ENCODE data around the gene FXYD1.
"Not testable (repeated sequence)": the region's sequence is repeated elsewhere in the genome, so short reads cannot be mapped to it uniquely, and the experiment has no call there.

Gene FXYD1

GRCh38 chr19:35138305-35138892 lies at the start of gene FXYD1:
Gene FXYD1 (plus strand): TSS chr19:35138824. CDS start chr19:35140080, 1,256 bp downstream.
- DNase-seq: no peak

- no peak for DNase-seq
Observed at GRCh38 chr19:35089554-35089953, 49.1 kb upstream of the FXYD1 start.

GRCh38 chr19:35090160-35090505 lies 48.5 kb upstream of the FXYD1 start:
- DNase-seq: no peak

- DNase-seq: no peak
Observed at GRCh38 chr19:35090506-35091214, 48.0 kb upstream of the FXYD1 start.

DNA sequence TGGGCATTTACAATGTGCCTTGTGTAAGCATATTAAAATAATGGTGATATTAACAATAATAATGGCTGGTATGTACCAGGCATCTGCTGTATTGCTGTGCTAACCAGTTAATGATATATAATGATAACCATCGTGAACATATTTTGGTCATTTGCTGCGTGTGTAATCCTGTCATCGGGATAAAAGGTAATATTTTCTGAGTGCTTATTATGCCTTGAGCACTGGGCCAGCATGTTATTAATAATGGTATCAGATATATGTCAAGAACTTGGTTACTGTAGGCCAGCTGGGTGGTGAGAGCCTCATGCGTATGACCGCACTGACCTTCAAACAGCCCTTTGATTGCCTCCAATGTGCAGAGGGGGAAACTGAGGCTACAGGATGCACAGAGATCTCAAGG lies 45.2 kb upstream of the FXYD1 start:
- no peak for DNase-seq

GRCh38 chr19:35093941-35094647 lies 44.5 kb upstream of the FXYD1 start:
- DNase-seq: no peak

- no peak for DNase-seq
Observed at GRCh38 chr19:35094656-35095055, 44.0 kb upstream of the FXYD1 start.

- no peak for DNase-seq
Observed at GRCh38 chr19:35095667-35096368, 42.8 kb upstream of the FXYD1 start.

DNA sequence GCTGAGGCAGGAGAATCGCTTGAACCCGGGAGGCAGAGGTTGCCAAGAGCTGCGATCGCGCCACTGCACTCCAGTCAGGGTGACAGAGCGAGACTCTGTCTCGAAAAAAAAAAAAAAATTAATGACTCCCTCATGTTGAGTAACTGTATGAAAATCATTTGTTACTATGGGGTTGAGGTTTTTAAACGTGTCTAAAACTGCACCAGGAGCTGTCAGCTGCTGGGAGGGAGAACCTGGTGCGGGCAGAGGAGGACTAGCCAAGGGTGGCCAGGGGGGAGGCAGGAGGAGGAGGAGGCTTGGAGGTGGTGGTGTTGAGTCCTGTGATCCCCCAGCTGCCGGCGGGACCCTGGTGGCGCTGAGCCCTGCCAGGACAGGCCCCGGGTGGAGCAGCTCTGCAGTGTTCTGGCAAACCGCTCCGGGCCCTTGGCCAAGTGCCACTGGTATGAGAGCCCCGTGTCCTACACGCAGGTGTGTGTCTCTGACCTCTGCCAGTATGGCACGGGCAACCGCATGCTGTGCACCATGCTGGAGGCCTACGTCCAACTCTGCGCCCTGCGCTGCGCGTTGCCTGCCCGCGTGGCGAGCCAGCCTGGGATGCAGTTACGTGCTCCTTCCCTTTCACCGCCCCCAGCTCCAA lies 40.1 kb upstream of the FXYD1 start:
- DNase-seq: no peak

DNA sequence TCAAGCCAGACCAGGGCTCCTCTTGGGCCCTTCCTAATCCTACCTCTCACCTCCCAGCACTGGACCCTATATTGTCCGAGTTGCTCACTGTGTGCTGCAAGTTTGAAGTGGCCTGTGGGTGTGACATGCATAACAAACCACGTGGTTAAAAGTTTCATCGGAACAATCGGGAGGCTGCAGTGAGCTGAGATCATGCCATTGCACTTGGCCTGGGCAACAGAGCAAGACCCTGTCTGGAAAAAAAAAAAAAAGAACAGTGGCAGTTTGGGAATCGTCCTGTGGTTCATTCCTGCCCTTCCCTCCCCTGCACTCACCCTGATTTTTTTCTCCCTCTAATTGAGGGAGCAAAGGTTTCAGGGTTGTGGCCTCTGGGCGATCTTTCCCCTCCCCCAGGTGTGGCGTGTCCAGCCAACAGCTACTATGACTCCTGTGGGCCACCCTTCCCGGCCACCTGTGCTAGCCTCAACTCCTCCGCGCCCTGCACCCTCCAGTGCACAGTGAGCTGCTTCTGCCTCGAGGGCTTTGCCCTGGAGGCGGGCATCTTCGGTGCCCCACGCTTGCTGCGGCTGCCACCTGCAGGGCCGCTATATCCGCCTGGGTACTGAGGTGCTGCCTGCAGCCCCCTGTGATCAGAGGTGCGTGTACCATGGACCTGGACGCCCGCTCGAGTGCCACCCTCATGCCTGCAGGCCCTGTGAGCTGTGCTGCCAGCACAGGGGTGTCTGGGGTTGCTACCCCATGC lies 39.3 kb upstream of the FXYD1 start:
- DNase-seq: no peak

DNA sequence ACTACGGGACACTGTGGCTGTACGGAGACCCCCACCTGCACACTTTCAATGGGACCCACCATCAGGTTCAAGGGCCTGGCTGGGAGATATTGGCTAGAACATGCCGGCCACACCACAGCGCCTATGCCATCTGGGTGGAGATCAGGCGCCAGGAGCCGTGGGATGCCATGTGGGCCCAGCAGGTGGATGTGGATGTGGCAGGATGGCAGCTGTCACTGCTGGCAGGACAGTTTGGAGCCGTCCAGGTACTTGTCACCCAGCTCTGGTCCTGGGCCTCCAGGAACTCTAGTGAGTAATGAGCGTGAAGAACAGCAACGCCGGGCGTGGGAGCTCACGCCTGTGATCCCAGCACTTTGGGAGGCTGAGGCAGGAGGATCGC lies 38.7 kb upstream of the FXYD1 start:
- no peak for DNase-seq

DNA sequence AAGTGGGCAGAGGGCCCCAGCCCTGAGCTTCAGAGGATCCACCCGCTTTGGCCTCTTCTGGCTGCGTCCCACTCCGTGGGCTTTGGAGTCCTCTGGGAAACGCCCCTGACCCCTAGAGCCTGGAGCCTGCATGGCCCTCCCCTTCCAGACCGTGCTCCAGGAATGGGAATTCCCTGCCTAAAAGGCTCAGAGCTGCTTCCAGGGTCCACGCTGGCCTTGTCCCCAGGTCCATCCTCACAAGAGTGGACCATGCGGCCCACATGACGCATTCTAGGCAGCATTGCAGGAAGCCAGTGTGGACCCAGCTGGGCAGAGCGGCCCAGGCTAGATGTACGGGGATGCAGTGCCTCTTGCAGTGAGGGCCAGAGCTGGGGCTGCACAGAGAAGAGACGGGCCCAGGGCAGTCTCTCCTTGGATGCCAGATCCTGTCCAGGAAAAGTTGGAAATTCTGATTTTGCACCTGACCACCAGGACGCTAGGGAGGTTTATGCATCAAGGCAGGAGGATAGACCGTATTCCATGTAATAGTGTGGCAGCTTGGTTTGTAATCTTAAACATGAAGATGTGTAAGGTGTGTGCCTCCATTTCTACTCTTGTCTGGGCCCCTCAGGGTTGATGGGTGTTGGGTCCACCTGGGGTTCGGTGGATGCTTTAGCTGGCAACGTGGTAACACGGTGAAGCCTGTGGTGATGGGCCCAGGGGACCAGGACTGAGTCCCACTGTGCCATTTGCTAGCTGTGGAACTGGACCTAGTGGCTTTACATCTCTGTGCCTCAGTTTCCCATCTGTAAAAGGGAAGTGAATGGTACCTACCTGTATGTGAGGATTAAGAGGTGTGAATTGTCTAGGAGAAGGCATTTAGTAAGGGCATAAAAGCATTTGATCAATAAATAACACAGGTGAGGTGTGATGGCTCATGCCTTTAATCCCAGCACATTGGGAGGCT lies 37.8 kb upstream of the FXYD1 start:
- DNase-seq: no peak

DNA sequence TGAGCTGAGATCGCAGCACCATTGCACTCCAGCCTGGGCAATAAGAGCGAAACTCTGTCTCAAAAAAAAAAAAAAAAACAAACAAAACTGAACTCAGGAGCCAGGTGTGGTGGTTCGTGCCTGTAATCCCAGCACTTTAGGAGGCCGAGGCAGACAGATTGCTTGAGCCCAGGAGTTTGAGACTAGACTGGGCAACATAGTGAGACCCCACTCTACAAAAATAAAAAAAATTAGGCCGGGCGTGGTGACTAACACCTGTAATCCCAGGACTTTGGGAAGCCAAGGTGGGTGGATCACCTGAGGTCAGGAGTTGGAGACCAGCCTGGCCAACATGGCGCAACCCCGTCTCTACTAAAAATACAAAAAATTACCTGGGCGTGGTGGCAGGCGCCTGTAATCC lies 36.7 kb upstream of the FXYD1 start:
- not testable (repeated sequence) for DNase-seq

DNA sequence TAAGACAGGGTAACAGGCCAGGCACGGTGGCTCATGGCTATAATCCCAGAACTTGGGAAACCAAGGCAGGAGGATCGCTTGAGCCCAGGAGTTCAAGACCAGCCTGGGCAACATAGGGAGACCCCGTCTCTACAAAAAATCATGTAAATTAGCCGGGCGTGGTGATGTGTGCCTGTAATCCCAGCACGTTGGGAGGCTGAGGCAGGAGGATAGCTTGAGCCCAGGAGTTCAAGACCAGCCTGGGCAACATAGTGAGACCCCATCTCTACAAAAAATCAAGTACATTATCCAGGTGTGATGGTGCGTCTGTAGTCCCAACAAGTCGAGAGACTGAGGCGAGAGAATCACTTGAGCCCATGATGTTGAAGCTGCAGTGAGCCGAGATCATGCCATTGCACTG lies 35.0 kb upstream of the FXYD1 start:
- DNase-seq: not testable (repeated sequence)

DNA sequence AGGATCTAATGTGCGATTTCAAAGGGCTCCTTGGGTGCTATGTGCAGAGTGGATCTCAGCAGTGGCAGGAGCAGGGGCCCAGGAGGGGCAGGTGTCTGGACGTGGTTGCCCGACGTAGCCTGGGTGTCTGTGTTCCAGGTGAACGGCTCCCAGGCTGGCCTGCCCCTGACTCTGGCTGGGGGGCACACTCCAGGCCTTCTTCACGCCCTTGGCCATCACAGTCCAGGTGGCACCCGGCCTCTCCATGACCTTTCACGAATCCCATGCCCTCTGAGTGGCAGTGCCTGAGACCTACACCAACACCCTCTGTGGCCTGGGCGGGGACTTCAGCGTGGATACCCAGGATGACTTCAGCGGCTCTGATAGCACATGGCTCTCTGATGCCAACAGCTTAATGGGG lies 34.3 kb upstream of the FXYD1 start:
- no peak for DNase-seq

GRCh38 chr19:35105047-35105410 lies 33.6 kb upstream of the FXYD1 start:
- no peak for DNase-seq

- DNase-seq: no peak
Observed at GRCh38 chr19:35105411-35106290, 33.0 kb upstream of the FXYD1 start.

DNA sequence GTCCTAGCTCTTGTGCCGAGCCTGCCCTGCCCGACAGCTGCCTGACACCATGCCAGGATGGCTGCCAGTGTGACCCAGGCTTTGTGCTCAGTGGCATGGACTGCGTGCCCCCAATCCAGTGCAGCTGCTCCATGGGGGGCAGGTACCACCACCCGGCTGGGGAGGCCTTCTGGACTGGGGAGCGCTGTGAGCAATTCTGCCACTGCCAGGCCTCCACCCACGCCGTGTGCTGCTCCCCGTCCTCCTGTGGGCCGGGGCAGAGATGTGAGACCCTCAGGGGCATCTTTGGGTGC lies 32.4 kb upstream of the FXYD1 start:
- no peak for DNase-seq

- no peak for DNase-seq
Observed at GRCh38 chr19:35106898-35107541, 31.6 kb upstream of the FXYD1 start.

- no peak for DNase-seq
Observed at GRCh38 chr19:35107545-35107944, 31.1 kb upstream of the FXYD1 start.

Data from NCI-H510A (cell line).